Endothelial cell (in vitro differentiated cells): Measurements from ENCODE around the gene UBFD1. TPM values are rescaled to one million over a fixed set of nuclear protein-coding genes. Genes with fewer than 3 reads are reported as not detected.

Source experiments
- DNase-seq: peaks from one replicate; pipeline ENCODE4 v3.0.0; 2021; ENCODE audit warnings: low spot score
- H3K27ac Mint-ChIP-seq: one replicate; pipeline ENCODE4 v1.8.0; 2021; ENCODE audit warnings: mixed read lengths, inconsistent platforms; ENCODE audit not compliant: unreplicated experiment
- H3K27me3 Mint-ChIP-seq: one replicate; pipeline ENCODE4 v1.8.0; 2021; ENCODE audit warnings: mild to moderate bottlenecking, moderate library complexity, mixed read lengths, inconsistent platforms; ENCODE audit not compliant: unreplicated experiment
- H3K36me3 Mint-ChIP-seq: one replicate; pipeline ENCODE4 v1.8.0; 2021; ENCODE audit warnings: mild to moderate bottlenecking, low read depth, mixed read lengths, inconsistent platforms; ENCODE audit not compliant: unreplicated experiment
- H3K4me1 Mint-ChIP-seq: one replicate; pipeline ENCODE4 v1.8.0; 2021; ENCODE audit warnings: mild to moderate bottlenecking, mixed read lengths, inconsistent platforms; ENCODE audit not compliant: unreplicated experiment
- H3K4me3 Mint-ChIP-seq: one replicate; pipeline ENCODE4 v1.8.0; 2021; ENCODE audit warnings: mild to moderate bottlenecking, mixed read lengths, inconsistent platforms; ENCODE audit not compliant: unreplicated experiment
- H3K9me3 Mint-ChIP-seq: one replicate; pipeline ENCODE4 v1.8.0; 2021; ENCODE audit warnings: mixed read lengths, inconsistent platforms; ENCODE audit not compliant: unreplicated experiment
- total RNA-seq: library from RNA; stranded (reverse); fragmentation: NEBNext Ultra II Directional; extraction: Animal tissue kit (Norgen Biotek cat#: 25700); gene quantifications from one replicate; pipeline ENCODE4 v1.2.1, GENCODE V29; 2021; ENCODE audit not compliant: unreplicated experiment
- TF ChIP-seq, protein P1 (sequence below): fragments of 200-600 bp; sonication (generic); IDR thresholded peaks from one replicate; pipeline ENCODE4 v1.5.0; 2021; ENCODE audit warnings: antibody characterized with exemption; ENCODE audit not compliant: unreplicated experiment

The UBFD1 gene
- total RNA-seq, 1 donor from 2014 or later: 89.1 TPM

DNA sequence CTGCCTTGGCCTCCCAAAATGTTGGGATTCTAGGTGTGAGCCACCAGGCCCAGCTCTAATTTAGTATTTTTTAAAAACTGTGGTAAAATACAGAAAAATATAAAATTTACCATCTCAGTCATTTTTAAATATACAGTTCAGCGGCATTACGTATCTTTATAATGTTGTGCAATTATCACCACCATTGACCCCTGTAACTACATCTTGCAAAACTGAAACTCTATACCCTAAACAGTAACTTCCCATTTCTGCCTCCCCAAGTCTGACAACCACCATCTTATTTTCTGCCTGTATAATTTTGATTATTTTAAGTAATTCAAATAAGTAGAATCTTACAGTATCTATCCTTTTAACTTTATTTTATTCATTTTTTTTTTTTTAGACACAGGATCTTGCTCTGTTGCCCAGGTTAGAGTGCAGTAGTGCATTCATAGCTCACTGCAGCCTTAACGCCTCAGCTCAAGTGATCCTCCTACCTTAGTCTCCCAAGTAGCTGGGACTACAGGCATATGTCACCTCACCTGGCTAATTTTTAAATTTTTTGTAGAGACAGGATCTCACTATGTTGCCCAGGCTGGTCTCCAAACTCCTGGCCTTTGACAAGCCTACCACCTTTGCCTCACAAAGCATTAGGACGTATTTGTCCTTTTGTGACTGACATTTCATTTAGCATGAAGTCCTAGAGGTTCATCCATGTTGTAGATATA lies 36.3 kb upstream of the UBFD1 start:
- Mint-ChIP-seq H3K27me3 (peaks cover 3% of the 10 kb centered on the region), H3K4me3 (no peak overlapping the region), H3K9me3 (no peaks in the 10 kb centered on the region), H3K36me3 (peaks cover 22% of the 10 kb centered on the region), H3K27ac (no peak overlapping the region), H3K4me1 (no peaks in the 10 kb centered on the region)
- TF ChIP-seq, protein P1, sequence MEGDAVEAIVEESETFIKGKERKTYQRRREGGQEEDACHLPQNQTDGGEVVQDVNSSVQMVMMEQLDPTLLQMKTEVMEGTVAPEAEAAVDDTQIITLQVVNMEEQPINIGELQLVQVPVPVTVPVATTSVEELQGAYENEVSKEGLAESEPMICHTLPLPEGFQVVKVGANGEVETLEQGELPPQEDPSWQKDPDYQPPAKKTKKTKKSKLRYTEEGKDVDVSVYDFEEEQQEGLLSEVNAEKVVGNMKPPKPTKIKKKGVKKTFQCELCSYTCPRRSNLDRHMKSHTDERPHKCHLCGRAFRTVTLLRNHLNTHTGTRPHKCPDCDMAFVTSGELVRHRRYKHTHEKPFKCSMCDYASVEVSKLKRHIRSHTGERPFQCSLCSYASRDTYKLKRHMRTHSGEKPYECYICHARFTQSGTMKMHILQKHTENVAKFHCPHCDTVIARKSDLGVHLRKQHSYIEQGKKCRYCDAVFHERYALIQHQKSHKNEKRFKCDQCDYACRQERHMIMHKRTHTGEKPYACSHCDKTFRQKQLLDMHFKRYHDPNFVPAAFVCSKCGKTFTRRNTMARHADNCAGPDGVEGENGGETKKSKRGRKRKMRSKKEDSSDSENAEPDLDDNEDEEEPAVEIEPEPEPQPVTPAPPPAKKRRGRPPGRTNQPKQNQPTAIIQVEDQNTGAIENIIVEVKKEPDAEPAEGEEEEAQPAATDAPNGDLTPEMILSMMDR: no peak
- no peak for DNase-seq

DNA sequence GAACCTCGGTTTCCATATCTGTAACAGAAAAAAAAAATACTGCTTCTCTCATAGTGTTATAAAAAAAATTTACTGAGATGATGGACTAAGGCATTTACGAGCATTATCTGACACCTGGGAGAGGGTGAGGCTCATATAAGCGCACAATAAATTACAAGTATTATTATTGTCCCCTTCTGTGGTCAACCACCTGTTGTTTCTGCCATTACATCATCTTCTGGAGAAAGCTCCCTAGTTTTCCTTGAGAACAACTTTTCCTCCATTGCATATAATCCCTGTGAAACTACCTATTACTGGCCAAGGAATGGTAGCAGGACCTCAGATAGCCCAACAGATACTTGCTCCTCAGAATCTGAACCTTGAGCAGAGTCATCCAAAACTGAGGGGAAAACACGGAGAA lies 35.6 kb upstream of the UBFD1 start:
- peaks cover 22% of the 10 kb centered on the region for H3K36me3 Mint-ChIP-seq
- H3K27me3 Mint-ChIP-seq: peaks cover 3% of the 10 kb centered on the region
- TF ChIP-seq, protein P1: no peak
- no peak for DNase-seq
- no peaks in the 10 kb centered on the region for H3K4me1 Mint-ChIP-seq
- H3K27ac Mint-ChIP-seq: no peak overlapping the region
- no peak overlapping the region for H3K4me3 Mint-ChIP-seq
- H3K9me3 Mint-ChIP-seq: no peaks in the 10 kb centered on the region

DNA sequence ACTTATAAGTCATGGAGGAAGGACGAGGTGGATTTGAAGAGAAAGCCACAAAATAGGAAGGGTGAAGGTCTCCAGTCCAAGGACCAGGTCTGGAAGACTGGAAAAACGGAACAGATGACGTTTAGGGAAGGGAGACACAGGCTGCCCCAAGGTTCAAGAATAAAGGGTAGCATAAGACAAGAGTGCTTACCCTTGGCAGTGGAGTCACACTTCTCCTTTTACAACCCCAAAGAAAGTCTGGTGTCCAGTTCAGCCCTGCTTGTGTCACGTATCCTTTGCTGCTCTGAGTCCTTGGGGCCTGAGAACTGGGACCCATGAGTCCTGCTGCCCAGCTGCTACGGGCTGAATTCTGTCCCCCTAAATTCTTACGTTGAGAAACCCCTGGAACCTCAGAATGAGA lies 34.2 kb upstream of the UBFD1 start:
- TF ChIP-seq, protein P1: no peak
- peaks cover 6% of the 10 kb centered on the region for H3K27me3 Mint-ChIP-seq
- no peak overlapping the region for H3K4me3 Mint-ChIP-seq
- DNase-seq: no peak
- no peaks in the 10 kb centered on the region for H3K9me3 Mint-ChIP-seq
- peaks cover 25% of the 10 kb centered on the region for H3K36me3 Mint-ChIP-seq
- H3K4me1 Mint-ChIP-seq: no peaks in the 10 kb centered on the region
- H3K27ac Mint-ChIP-seq: no peak overlapping the region

DNA sequence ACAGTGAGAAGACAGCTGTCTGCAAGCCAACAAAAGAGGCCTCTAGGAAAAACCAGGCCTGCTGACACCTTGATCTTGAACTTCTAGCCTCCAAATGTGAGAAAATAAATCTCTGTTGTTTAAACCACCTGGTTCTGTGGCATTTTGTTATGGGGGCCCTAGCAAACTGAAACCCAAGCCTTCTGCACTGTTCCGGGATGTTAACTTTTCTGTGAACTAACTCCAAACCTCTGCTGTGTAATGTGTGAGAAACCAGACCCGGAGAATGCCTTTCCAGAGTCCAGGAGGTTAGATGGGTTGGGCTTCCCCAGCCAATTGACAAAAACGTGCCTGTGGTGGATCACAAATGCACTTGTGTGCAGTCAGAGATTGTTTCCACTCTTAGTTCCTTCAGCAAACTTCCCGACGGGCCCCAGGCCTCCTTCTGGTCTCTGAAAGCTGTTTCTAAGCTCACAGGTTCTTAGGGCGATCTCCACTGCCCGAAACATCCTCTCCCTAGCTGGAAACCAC lies 33.6 kb upstream of the UBFD1 start:
- DNase-seq: no peak
- Mint-ChIP-seq H3K27me3 (peaks cover 6% of the 10 kb centered on the region), H3K9me3 (no peaks in the 10 kb centered on the region), H3K27ac (no peak overlapping the region), H3K36me3 (peaks cover 25% of the 10 kb centered on the region), H3K4me3 (no peak overlapping the region), H3K4me1 (no peaks in the 10 kb centered on the region)
- TF ChIP-seq, protein P1: no peak

DNA sequence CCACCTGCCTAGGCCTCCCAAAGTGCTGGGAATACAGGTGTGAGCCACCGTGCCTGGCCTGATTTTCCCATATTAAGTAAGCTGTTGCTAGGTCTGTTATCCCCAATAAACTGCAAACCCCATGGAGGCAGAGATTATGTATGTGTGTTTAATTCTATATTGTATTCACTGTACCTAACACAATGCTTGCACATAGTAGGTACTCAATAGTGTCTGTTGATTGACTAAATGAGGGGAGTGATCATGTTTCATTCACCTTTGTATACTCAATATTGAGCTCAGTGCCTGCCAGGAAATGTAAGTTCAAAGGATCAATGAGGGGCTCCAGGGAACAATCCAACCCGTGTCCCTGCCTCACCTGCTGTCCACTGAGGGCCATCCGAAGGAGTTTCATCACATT lies 32.6 kb upstream of the UBFD1 start:
- no peaks in the 10 kb centered on the region for H3K4me1 Mint-ChIP-seq
- DNase-seq: no peak
- H3K27me3 Mint-ChIP-seq: peaks cover 6% of the 10 kb centered on the region
- H3K36me3 Mint-ChIP-seq: peaks cover 25% of the 10 kb centered on the region
- TF ChIP-seq, protein P1: no peak
- no peaks in the 10 kb centered on the region for H3K9me3 Mint-ChIP-seq
- H3K27ac Mint-ChIP-seq: no peak overlapping the region
- H3K4me3 Mint-ChIP-seq: no peak overlapping the region
